ENCODE measurements around the gene PTGIS.

Gene PTGIS

GRCh38 chr20:49466114-49466912 lies 101.6 kb downstream of the PTGIS start:
- Histone ChIP-seq H3K4me3 (ENCODE audit: low read length) (no peak overlapping the region), H3K9me3 (ENCODE audit: control insufficient read depth, low read depth, low read length) (no peaks in the 10 kb centered on the region), H3K27ac (ENCODE audit: low read length) (no peak overlapping the region), H3K36me3 (ENCODE audit: control insufficient read depth, low read depth, low read length) (no peaks in the 10 kb centered on the region), H3K9ac (ENCODE audit: low read length) (no peak overlapping the region), H3K27me3 (ENCODE audit: control insufficient read depth, insufficient read depth, low read length) (no peaks in the 10 kb centered on the region), H3K4me1 (ENCODE audit: control insufficient read depth, low read depth, low read length) (no peaks in the 10 kb centered on the region)

- Histone ChIP-seq H3K9ac (ENCODE audit: low read length) (no peak overlapping the region), H3K9me3 (ENCODE audit: control insufficient read depth, low read depth, low read length) (no peaks in the 10 kb centered on the region), H3K4me3 (ENCODE audit: low read length) (no peak overlapping the region), H3K4me1 (ENCODE audit: control insufficient read depth, low read depth, low read length) (no peaks in the 10 kb centered on the region), H3K27me3 (ENCODE audit: control insufficient read depth, insufficient read depth, low read length) (no peaks in the 10 kb centered on the region), H3K27ac (ENCODE audit: low read length) (no peak overlapping the region), H3K36me3 (ENCODE audit: control insufficient read depth, low read depth, low read length) (no peaks in the 10 kb centered on the region)
Observed at GRCh38 chr20:49464556-49464955, 103.4 kb downstream of the PTGIS start.

- H3K9ac ChIP-seq (ENCODE audit: low read length): no peak overlapping the region
- no peaks in the 10 kb centered on the region for H3K27me3 ChIP-seq (ENCODE audit: control insufficient read depth, insufficient read depth, low read length)
- no peak overlapping the region for H3K27ac ChIP-seq (ENCODE audit: low read length)
- no peaks in the 10 kb centered on the region for H3K9me3 ChIP-seq (ENCODE audit: control insufficient read depth, low read depth, low read length)
- no peak overlapping the region for H3K4me3 ChIP-seq (ENCODE audit: low read length)
- H3K36me3 ChIP-seq (ENCODE audit: control insufficient read depth, low read depth, low read length): no peaks in the 10 kb centered on the region
- no peaks in the 10 kb centered on the region for H3K4me1 ChIP-seq (ENCODE audit: control insufficient read depth, low read depth, low read length)
Observed at GRCh38 chr20:49462626-49463025, 105.3 kb downstream of the PTGIS start.

GRCh38 chr20:49461894-49462620 lies 105.9 kb downstream of the PTGIS start:
- H3K9ac ChIP-seq (ENCODE audit: low read length): no peak overlapping the region
- no peaks in the 10 kb centered on the region for H3K4me1 ChIP-seq (ENCODE audit: control insufficient read depth, low read depth, low read length)
- H3K9me3 ChIP-seq (ENCODE audit: control insufficient read depth, low read depth, low read length): no peaks in the 10 kb centered on the region
- no peaks in the 10 kb centered on the region for H3K36me3 ChIP-seq (ENCODE audit: control insufficient read depth, low read depth, low read length)
- H3K27ac ChIP-seq (ENCODE audit: low read length): no peak overlapping the region
- no peak overlapping the region for H3K4me3 ChIP-seq (ENCODE audit: low read length)
- H3K27me3 ChIP-seq (ENCODE audit: control insufficient read depth, insufficient read depth, low read length): no peaks in the 10 kb centered on the region

- Histone ChIP-seq H3K4me1 (ENCODE audit: control insufficient read depth, low read depth, low read length) (no peaks in the 10 kb centered on the region), H3K27ac (ENCODE audit: low read length) (no peak overlapping the region), H3K9ac (ENCODE audit: low read length) (no peak overlapping the region), H3K4me3 (ENCODE audit: low read length) (no peak overlapping the region), H3K9me3 (ENCODE audit: control insufficient read depth, low read depth, low read length) (no peaks in the 10 kb centered on the region), H3K36me3 (ENCODE audit: control insufficient read depth, low read depth, low read length) (no peaks in the 10 kb centered on the region), H3K27me3 (ENCODE audit: control insufficient read depth, insufficient read depth, low read length) (no peaks in the 10 kb centered on the region)
Observed at GRCh38 chr20:49460916-49461315, 107.0 kb downstream of the PTGIS start.

GRCh38 chr20:49460131-49460530 lies 107.8 kb downstream of the PTGIS start:
- no peak overlapping the region for H3K27ac ChIP-seq (ENCODE audit: low read length)
- no peaks in the 10 kb centered on the region for H3K4me1 ChIP-seq (ENCODE audit: control insufficient read depth, low read depth, low read length)
- no peak overlapping the region for H3K9ac ChIP-seq (ENCODE audit: low read length)
- no peak overlapping the region for H3K4me3 ChIP-seq (ENCODE audit: low read length)
- no peaks in the 10 kb centered on the region for H3K36me3 ChIP-seq (ENCODE audit: control insufficient read depth, low read depth, low read length)
- no peaks in the 10 kb centered on the region for H3K27me3 ChIP-seq (ENCODE audit: control insufficient read depth, insufficient read depth, low read length)
- no peaks in the 10 kb centered on the region for H3K9me3 ChIP-seq (ENCODE audit: control insufficient read depth, low read depth, low read length)

- H3K27me3 ChIP-seq (ENCODE audit: control insufficient read depth, insufficient read depth, low read length): no peaks in the 10 kb centered on the region
- H3K9me3 ChIP-seq (ENCODE audit: control insufficient read depth, low read depth, low read length): no peaks in the 10 kb centered on the region
- H3K36me3 ChIP-seq (ENCODE audit: control insufficient read depth, low read depth, low read length): no peaks in the 10 kb centered on the region
- H3K9ac ChIP-seq (ENCODE audit: low read length): no peak overlapping the region
- H3K4me1 ChIP-seq (ENCODE audit: control insufficient read depth, low read depth, low read length): no peaks in the 10 kb centered on the region
- no peak overlapping the region for H3K27ac ChIP-seq (ENCODE audit: low read length)
- H3K4me3 ChIP-seq (ENCODE audit: low read length): no peak overlapping the region
Observed at GRCh38 chr20:49459684-49460083, 108.3 kb downstream of the PTGIS start.

GRCh38 chr20:49457444-49457843 lies 110.5 kb downstream of the PTGIS start:
- no peak overlapping the region for H3K27ac ChIP-seq (ENCODE audit: low read length)
- no peak overlapping the region for H3K9ac ChIP-seq (ENCODE audit: low read length)
- H3K4me1 ChIP-seq (ENCODE audit: control insufficient read depth, low read depth, low read length): no peaks in the 10 kb centered on the region
- no peaks in the 10 kb centered on the region for H3K36me3 ChIP-seq (ENCODE audit: control insufficient read depth, low read depth, low read length)
- H3K9me3 ChIP-seq (ENCODE audit: control insufficient read depth, low read depth, low read length): no peaks in the 10 kb centered on the region
- H3K4me3 ChIP-seq (ENCODE audit: low read length): no peak overlapping the region
- no peaks in the 10 kb centered on the region for H3K27me3 ChIP-seq (ENCODE audit: control insufficient read depth, insufficient read depth, low read length)

- no peak overlapping the region for H3K27ac ChIP-seq (ENCODE audit: low read length)
- no peaks in the 10 kb centered on the region for H3K27me3 ChIP-seq (ENCODE audit: control insufficient read depth, insufficient read depth, low read length)
- no peaks in the 10 kb centered on the region for H3K36me3 ChIP-seq (ENCODE audit: control insufficient read depth, low read depth, low read length)
Observed at GRCh38 chr20:49456646-49457045, 111.3 kb downstream of the PTGIS start.

GRCh38 chr20:49455691-49456090 lies 112.2 kb downstream of the PTGIS start:
- Histone ChIP-seq H3K27me3 (ENCODE audit: control insufficient read depth, insufficient read depth, low read length) (no peaks in the 10 kb centered on the region), H3K27ac (ENCODE audit: low read length) (no peak overlapping the region), H3K9me3 (ENCODE audit: control insufficient read depth, low read depth, low read length) (no peaks in the 10 kb centered on the region), H3K36me3 (ENCODE audit: control insufficient read depth, low read depth, low read length) (no peaks in the 10 kb centered on the region), H3K4me1 (ENCODE audit: control insufficient read depth, low read depth, low read length) (no peaks in the 10 kb centered on the region), H3K4me3 (ENCODE audit: low read length) (no peak overlapping the region), H3K9ac (ENCODE audit: low read length) (no peak overlapping the region)

More at GRCh38 chr20:49456646-49457045, 111.3 kb downstream of the PTGIS start:
- H3K4me1 ChIP-seq (ENCODE audit: control insufficient read depth, low read depth, low read length): no peaks in the 10 kb centered on the region
- H3K4me3 ChIP-seq (ENCODE audit: low read length): no peak overlapping the region
- no peaks in the 10 kb centered on the region for H3K9me3 ChIP-seq (ENCODE audit: control insufficient read depth, low read depth, low read length)
- no peak overlapping the region for H3K9ac ChIP-seq (ENCODE audit: low read length)

Data from iPS-18a (cell line).